Activated CD8-positive, alpha-beta memory T cell treated with anti-CD3 and anti-CD28 coated beads for 4 hours (primary cell): ENCODE measurements around the gene RAD23A.
"Not testable (repeated sequence)": the region's sequence is repeated elsewhere in the genome, so short reads cannot be mapped to it uniquely, and the experiment has no call there.

ENCODE experiments used
- DNase-seq, 2 donors: peaks; one replicate each; pipeline ENCODE4 v3.0.0-alpha.2; 2020; ENCODE audit warnings: low read depth in 2 of 2

Gene RAD23A

GRCh38 chr19:12955575-12955974 lies 9.9 kb downstream of the RAD23A start:
- not testable (repeated sequence) for DNase-seq

- no peak for DNase-seq
Observed at GRCh38 chr19:12955996-12956395, 10.3 kb downstream of the RAD23A start.

GRCh38 chr19:12956446-12957388 lies 11.1 kb downstream of the RAD23A start, which contains the start of gene GADD45GIP1:
TSS of gene GADD45GIP1 (minus strand) at chr19:12957223. CDS start at chr19:12957212, 11 bp downstream.
- peak; percentile 55 to 70 for DNase-seq

DNA sequence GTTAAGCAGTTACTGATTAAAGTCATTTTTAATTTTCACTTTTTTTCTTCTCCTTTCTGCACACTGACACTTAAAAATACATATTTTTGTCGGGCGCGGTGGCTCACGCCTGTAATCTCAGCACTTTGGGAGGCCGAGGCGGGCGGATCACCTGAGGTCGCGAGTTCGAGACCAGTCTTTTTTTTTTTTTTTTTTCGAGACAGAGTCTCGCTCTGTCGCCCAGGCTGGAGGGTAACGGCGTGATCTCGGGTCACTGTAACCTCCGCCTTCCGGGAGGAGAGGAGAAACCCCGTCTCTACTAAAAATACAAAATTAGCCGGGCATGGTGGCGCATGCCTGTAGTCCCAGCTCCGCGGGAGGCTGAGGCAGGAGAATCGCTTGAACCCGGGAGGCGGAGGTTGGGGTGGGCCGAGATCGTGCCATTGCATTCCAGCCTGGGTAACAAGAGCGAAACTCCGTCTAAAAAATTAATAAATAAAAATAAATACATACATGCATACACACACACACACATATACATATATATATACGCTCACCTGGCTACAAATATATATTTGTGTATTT lies 11.8 kb downstream of the RAD23A start:
- DNase-seq, result not testable (repeated sequence)

DNA sequence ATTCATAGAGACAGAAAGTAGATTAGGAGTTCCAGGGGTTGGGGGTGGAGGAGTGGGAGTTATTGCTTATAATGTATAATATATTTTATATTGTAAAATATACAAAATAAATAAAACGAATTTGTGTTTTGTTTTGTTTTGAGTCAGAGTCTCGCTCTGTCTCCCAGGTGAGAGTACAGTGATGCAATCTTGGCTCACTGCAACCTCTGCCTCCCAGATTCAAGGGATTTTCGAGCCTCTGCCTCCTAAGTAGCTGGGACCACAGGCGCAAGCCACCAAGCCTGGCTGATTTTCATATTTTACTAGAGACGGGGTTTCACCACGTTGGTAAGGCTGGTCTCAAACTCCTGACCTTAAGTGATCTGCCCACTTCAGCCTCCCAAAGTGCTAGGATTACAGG lies 13.8 kb downstream of the RAD23A start:
- no peak for DNase-seq

DNA sequence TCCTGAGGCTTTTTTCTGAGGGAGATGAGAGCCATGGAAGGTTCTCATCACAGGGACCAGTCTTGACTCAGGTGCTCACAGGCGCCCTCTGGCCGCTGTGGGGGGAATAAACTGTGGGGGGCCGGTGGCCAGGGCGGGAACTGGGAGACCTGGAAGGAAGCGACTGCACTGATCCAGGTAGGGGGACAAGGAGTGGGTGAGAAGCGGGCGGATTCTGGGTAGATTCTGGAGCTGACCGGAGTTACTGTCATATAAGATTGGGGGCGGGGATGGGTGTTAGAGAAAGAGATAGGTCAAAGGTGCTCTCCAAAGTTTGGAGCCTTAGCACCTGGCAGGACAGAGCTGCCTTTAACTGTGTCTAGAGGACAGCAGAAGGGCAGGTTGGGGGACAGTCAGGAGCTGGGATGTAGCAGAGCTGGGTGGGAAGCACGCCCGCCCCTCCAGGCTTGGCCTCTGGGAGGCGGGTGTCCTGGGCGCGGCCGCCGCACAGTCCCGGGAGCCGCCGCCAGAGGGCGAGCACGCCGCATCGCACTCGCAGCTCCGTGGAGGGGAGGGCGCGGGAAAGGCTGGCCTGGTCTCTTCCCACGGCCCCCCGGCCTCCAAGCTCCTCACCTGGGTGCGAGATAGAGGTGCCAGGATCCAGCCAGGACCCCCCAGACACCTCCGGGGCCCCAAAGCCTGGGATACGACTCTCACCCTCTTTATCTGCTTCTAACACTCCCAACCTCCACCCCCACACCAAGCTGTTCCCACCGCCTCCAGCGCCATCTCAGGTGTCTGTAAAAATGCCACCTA lies 19.6 kb downstream of the RAD23A start:
- peak; percentile 63 to 67 for DNase-seq

DNA sequence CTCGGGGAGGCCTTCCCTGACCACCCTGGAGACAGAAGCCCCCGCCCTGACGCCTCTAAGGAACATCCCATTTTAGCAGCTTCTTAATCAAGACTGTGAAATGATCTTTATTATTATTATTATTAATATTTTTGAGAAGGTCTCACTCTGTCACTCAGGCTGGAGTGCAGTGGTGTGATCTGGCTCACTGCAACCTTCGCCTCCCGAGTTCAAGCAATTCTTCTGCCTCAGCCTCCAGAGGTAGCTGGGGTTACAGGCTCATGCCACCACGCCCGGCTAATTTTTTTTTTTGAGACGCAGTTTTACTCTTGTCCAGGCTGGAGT lies 20.1 kb downstream of the RAD23A start:
- no peak for DNase-seq

DNA sequence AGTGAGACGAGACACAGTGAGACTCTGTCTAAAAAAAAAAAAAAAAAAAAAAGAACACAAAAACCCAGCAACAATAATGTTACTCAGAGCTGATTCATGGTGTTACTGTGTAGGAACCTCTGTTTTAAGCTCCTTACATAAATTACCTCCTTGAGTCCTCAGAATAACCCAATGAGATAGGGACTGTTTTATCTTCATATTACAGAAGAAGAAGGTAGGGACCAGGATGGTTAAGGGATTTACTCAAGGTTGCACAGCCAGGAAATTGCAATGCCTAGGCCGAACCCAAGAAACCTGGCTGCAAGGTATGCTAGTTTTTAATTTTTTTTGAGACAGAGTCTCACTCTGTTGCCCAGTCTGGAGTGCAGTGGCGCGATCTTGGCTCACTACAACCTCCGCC lies 22.2 kb downstream of the RAD23A start:
- DNase-seq, result no peak

GRCh38 chr19:12969292-12969988 lies 23.8 kb downstream of the RAD23A start, which contains the start of gene DAND5:
TSS of gene DAND5 (plus strand) at chr19:12969576. CDS start at chr19:12969661, 85 bp downstream.
- no peak for DNase-seq

DNA sequence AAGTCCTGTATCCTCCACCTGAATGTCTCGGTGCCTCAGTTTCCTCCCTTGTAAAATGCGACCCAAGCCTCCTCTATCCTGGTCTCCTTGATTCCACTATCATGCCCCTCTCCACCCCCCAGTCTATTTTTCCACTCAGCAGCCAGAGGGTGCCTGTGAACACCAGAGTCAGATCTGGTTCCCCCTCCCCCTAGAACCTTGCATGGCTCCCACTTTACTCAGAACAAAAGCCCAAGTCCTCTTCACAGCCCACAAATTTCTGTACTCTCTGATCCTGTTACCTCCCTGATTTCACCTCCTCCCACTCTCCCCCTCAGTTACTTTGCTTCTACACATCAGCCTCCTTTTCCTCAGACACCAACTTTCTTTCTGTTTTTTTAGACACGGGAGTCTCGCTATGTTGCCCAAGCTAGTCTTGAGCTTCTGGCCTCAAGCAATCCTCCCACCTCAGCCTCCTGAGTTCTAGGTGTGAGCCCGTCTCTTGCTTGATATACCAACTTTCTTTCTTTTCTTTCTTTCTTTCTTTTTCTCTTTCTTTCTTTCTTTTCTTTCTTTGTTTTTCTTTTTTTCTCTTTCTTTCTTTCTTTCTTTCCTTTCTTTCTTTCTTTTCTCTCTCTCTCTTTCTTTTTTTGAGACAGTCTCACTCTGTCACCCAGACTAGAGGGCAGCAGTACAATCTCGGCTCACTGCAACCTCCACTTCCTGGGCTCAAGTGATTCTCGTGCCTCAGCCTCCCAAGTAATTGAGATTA lies 24.6 kb downstream of the RAD23A start:
- no peak for DNase-seq

GRCh38 chr19:12973236-12973635 lies 27.6 kb downstream of the RAD23A start:
- DNase-seq, result no peak

DNA sequence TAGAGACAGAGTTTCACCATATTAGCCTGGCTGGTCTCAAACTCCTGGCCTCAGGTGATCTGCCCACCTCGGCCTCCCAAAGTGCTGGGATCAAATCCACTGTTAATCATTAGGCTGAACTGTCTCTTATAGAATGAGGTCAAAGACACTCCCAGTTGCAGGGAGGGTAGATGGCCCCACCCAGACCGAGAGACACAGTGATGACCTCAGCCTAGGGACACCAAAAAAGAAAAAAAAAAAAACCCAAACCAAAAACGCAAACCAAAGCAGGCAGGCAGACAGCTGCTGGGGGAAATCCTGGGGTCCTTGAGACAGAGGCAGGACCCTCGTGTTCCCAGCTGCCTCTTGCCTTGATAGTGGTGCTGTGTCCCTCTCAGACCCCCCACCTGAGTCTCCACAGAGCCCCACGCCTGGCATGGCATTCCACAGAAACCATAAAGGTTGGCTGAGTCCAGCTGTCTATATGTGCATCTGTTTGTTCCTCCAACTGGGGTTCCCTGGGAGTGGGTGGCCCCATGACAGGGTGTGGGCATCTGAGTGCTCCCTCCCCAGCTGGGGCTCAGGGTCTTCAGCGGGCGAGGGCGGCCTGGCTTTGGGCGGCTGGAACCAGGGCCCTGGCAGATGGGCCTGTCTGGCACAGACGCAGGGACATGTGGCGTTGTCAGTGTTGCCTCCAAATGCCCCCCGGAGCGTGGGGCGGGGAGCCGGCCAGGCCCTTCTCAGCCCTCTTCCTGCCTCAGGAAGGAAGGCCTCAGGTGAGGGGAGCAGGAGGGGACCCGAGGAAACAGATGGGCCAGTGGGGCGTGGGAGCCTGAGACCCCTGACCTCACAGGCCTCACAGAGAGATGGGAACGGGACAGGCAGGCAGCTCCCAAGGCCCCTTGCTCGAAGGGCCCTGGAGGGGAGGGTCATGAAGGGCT lies 28.9 kb downstream of the RAD23A start:
- no peak for DNase-seq

DNA sequence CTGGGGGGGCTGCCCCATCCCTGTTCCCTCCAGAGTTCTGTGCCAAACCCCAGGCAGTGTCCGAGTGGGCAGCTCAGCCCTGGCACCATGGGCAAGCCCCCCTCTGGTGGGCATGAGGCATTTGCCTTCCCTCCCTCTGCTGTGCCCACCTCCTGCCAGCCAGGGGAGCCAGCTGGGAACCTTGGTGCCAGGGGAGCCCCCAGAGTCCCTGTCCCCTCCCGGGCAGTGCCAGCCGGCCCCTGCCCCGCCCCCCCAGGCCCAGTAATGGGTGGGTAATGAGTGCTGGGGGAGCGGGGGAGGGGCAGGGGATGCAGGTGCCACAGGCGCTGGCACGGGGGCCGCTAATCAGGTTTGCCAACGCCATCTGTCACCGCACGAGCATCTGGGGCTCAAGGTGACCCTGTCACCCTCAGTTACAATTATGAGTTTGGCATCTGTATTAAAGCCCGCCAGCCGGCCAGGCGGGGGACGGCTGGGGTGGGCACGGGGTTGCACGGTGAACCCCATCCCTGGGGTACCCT lies 29.6 kb downstream of the RAD23A start:
- DNase-seq, result no peak

DNA sequence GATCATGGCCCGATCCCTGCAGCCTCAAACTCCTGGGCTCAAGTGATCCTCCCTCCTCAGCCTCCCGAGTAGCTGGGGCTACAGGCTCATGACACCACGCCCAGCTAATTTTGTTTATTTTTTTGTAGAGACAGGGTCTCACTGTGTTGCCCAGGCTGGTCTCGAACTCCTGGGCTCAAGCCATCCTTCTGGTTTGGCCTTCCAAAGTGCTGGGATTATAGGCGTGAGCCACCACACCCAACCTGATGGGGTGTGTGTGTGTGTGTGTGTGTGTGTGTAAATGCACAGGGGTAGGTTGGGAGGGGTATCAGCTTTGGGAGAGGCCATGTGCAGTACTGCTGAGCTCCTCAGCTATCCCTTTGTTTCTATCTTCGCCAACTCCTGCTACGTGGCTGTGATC lies 30.4 kb downstream of the RAD23A start:
- not testable (repeated sequence) for DNase-seq

DNA sequence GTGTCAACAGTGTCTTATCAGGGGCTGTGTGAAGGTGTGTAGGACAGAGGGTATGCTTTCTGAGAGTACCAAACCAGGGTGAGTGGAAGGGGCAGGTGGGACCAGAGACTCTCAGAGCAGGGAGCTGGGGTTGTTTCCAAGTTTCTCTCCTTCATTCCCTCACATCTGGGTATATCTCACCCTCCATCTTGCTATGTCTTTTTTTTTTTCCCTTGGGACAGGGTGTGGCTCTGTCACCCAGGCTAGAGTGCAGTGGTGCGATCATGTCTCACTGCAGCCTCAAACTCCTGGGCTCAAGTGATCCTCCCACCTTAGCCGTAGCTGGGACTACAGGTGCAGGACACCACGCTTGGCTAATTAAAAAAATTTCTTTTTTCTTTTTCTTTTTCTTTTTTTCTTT lies 34.3 kb downstream of the RAD23A start:
- DNase-seq, result no peak

DNA sequence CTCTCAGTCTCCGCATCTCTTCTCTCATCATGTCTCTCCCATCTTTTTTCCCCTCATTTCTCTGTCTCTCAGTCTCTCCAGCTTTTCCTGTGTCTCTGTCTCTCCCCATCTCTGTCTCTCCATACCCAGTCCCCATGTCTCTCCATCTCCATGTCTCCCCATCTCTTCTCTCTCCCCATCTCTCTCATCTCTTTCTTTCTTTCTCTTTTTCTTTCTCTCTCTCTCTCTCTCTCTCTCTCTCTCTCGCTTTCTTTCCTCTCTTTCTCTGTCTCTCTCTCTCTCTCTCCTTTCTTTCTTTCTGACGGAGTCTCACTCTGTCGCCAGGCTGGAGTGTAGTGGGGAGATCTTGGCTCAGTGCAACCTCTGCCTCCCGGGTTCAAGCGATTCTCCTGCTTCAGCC lies 37.0 kb downstream of the RAD23A start:
- DNase-seq, result no peak

- DNase-seq, result no peak
Observed at GRCh38 chr19:12983091-12983490, 37.4 kb downstream of the RAD23A start.

GRCh38 chr19:12983542-12984142 lies 38.0 kb downstream of the RAD23A start:
- DNase-seq, result peak; percentile 58 to 59

DNA sequence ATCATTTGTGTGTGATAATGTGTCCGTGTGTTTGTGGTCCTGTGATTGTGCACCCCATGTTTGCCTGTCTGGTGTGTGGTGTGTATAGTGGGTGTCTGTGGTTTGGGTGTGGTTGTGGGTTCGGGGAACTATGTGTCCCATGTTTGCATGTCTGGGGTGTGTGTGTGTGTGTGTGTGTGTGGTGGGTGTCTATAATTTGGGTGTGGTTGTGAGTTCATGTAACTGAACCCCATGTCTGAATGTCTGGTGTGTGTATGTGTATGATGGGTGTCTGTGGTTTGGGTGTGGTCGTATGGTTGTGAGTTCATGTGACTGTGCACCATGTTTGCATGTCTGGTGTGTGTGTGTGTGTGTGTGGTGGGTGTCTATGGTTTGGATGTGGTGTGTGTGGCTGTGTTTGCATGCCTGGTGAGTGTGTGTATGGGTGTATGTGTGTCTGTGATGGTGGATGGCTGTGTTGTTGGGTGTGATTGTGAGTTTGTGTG lies 38.5 kb downstream of the RAD23A start:
- no peak for DNase-seq
